Aorta (tissue), 5 donors: ENCODE data around the gene NAALADL2. TPM values are rescaled to one million over a fixed set of nuclear protein-coding genes. Genes with fewer than 3 reads are reported as not detected.
"Not testable (repeated sequence)": the region's sequence is repeated elsewhere in the genome, so short reads cannot be mapped to it uniquely, and the experiment has no call there.

Source experiments
- ATAC-seq: fragments of 200-7000 bp; cut with Tn5 transposase; one replicate; pipeline ENCODE4 v1.9.1; 2022; ENCODE audit warnings: moderate library complexity; ENCODE audit not compliant: low FRiP score
- DNase-seq, 2 donors: peaks; one replicate each; pipeline ENCODE4 v3.0.0-alpha.2; 2020
- H3K27ac ChIP-seq, 2 donors: one replicate each; pipeline ENCODE4 v1.5.1; 2013; ENCODE audit warnings: low read length in 2 of 2, mild to moderate bottlenecking in 2 of 2, moderate library complexity in 2 of 2, control low read depth in 1 of 2, inconsistent platforms in 1 of 2, low read depth in 1 of 2
- H3K27me3 ChIP-seq, 2 donors: one replicate each; pipeline ENCODE4 v1.6.1; 2013; ENCODE audit warnings: control low read depth in 1 of 2, low read length in 1 of 2, mild to moderate bottlenecking in 1 of 2, moderate library complexity in 1 of 2; ENCODE audit not compliant: insufficient read depth in 2 of 2, control insufficient read depth in 1 of 2
- H3K36me3 ChIP-seq, 2 donors: one replicate each; pipeline ENCODE4 v1.6.1; 2013; ENCODE audit warnings: control low read depth in 1 of 2, low read length in 1 of 2, mild to moderate bottlenecking in 1 of 2; ENCODE audit not compliant: insufficient read depth in 2 of 2, control insufficient read depth in 1 of 2
- H3K4me1 ChIP-seq, 2 donors: one replicate each; pipeline ENCODE4 v1.6.1; 2013; ENCODE audit warnings: low read length in 2 of 2, control low read depth in 1 of 2, mild to moderate bottlenecking in 1 of 2, moderate library complexity in 1 of 2; ENCODE audit not compliant: insufficient read depth in 2 of 2, control insufficient read depth in 1 of 2
- H3K4me3 ChIP-seq, 2 donors: one replicate each; pipeline ENCODE4 v1.5.1; 2013; ENCODE audit warnings: low read length in 2 of 2, control low read depth in 1 of 2, mild to moderate bottlenecking in 1 of 2
- H3K9me3 ChIP-seq: one replicate; pipeline ENCODE4 v1.6.1; 2013; ENCODE audit warnings: mild to moderate bottlenecking, low read length; ENCODE audit not compliant: control insufficient read depth
- WGBS, 2 donors: extraction: QIAGEN DNeasy Blood & Tissue Kit; methylation state at CpG; one replicate each; pipeline ENCODE4 v1.1.7; 2013; 5-methylcytosine and 5-hydroxymethylcytosine counted together
- intact Hi-C, 2 donors: fragments of 100-400 bp; cut with DNase I; formaldehyde crosslinking; loops; one replicate each; pipeline versions ENCODE4 v1.14.2 to v1.15.0; 2022
- polyA plus RNA-seq, 2 donors: library from polyadenylated mRNA; stranded (reverse); fragments of 200-250 nt; gene quantifications; one replicate each; pipeline ENCODE4 v1.2.3, GENCODE V29; 2013
- total RNA-seq, 2 donors: library from RNA; stranded (reverse); fragmentation: NEBNext Ultra II Directional; extraction: Animal tissue kit (Norgen Biotek cat#: 25700); gene quantifications; one replicate each; pipeline ENCODE4 v1.2.1, GENCODE V29; 2021
- donor health status: healthy with polysubstance abuse.
- donor health status: Bipolar disorder and iron deficiency.
- donor health status: DM: no; HTN: no; CAD: no.
- donor health status: DM: no; HTN: no; CAD: no.
- donor health status: DM: yes; HTN: yes; CAD: no.

Gene NAALADL2
- total and polyA plus RNA-seq, 4 donors = 4.3 to 29.8 (median 11.9) TPM

- 90 to 92% methylated on average over 2 of the region's 2 CpGs for WGBS, 2 donors
- Histone ChIP-seq H3K27me3 (no peaks in the 10 kb centered on the region), H3K4me3 (no peak overlapping the region), H3K27ac (no peak overlapping the region), H3K9me3 (no peaks in the 10 kb centered on the region), H3K4me1 (no peaks in the 10 kb centered on the region), H3K36me3 (no peaks in the 10 kb centered on the region)
- intact Hi-C loops = no loop called here
- DNase-seq = no peak
- ATAC-seq = no peak
These were observed 270.0 kb downstream of the NAALADL2 start for GRCh38 chr3:175129126-175129525.

GRCh38 chr3:175129571-175129970 lies 270.4 kb downstream of the NAALADL2 start:
- H3K36me3 ChIP-seq = no peaks in the 10 kb centered on the region
- no peak for ATAC-seq
- no peaks in the 10 kb centered on the region for H3K9me3 ChIP-seq
- intact Hi-C loops = no loop called here
- WGBS, 2 donors = 32 to 40% methylated on average over 2 of the region's 2 CpGs
- no peak overlapping the region for H3K27ac ChIP-seq
- no peak for DNase-seq
- H3K4me3 ChIP-seq = no peak overlapping the region
- no peaks in the 10 kb centered on the region for H3K4me1 ChIP-seq
- H3K27me3 ChIP-seq = no peaks in the 10 kb centered on the region

GRCh38 chr3:175131866-175132265 lies 272.7 kb downstream of the NAALADL2 start:
- not testable (repeated sequence) for ATAC-seq, DNase-seq, H3K9me3 ChIP-seq, H3K27me3 ChIP-seq, H3K36me3 ChIP-seq, H3K4me1 ChIP-seq, H3K4me3 ChIP-seq, H3K27ac ChIP-seq
- intact Hi-C loops = loop anchor here in 1 of 2 donors (10.0 kb wide), 1 partner anchor 853 kb away; no protein-coding TSS in a partner anchor
- 95 to 98% methylated on average over 7 to 17 of the region's 28 CpGs for WGBS, 2 donors

GRCh38 chr3:175132706-175133105 lies 273.6 kb downstream of the NAALADL2 start:
- H3K27ac ChIP-seq, ATAC-seq, H3K4me3 ChIP-seq, H3K9me3 ChIP-seq, H3K27me3 ChIP-seq, H3K36me3 ChIP-seq, DNase-seq, H3K4me1 ChIP-seq: not testable (repeated sequence)
- intact Hi-C loops = loop anchor here in 1 of 2 donors (10.0 kb wide), 1 partner anchor 852 kb away; no protein-coding TSS in a partner anchor
- WGBS, 2 donors = 88 to 97% methylated on average over 19 to 28 of the region's 28 CpGs

- Histone ChIP-seq H3K9me3 (no peaks in the 10 kb centered on the region), H3K27ac (no peak overlapping the region), H3K4me3 (no peak overlapping the region), H3K27me3 (no peaks in the 10 kb centered on the region), H3K4me1 (no peaks in the 10 kb centered on the region), H3K36me3 (no peaks in the 10 kb centered on the region)
- WGBS, 2 donors = 98% methylated on average over 2 of the region's 2 CpGs
- DNase-seq (no peak), ATAC-seq (no peak)
- intact Hi-C loops = no loop called here
These were observed 285.2 kb downstream of the NAALADL2 start for GRCh38 chr3:175144368-175144767.

- no peaks in the 10 kb centered on the region for H3K4me1 ChIP-seq
- intact Hi-C loops = no loop called here
These were observed 287.1 kb downstream of the NAALADL2 start for GRCh38 chr3:175146258-175146657.

GRCh38 chr3:175149675-175150074 lies 290.5 kb downstream of the NAALADL2 start:
- Histone ChIP-seq H3K4me3 (no peak overlapping the region), H3K4me1 (no peaks in the 10 kb centered on the region), H3K27ac (no peak overlapping the region), H3K9me3 (no peaks in the 10 kb centered on the region), H3K27me3 (no peaks in the 10 kb centered on the region), H3K36me3 (no peaks in the 10 kb centered on the region)
- DNase-seq = no peak
- intact Hi-C loops = no loop called here
- WGBS, 2 donors = 82% methylated on average over 4 of the region's 4 CpGs
- no peak for ATAC-seq

More at GRCh38 chr3:175146258-175146657, 287.1 kb downstream of the NAALADL2 start:
- no peak overlapping the region for H3K4me3 ChIP-seq
- 76 to 77% methylated on average over 1 of the region's 1 CpG for WGBS, 2 donors
- DNase-seq (no peak), ATAC-seq (no peak)
- H3K27ac ChIP-seq = no peak overlapping the region
- no peaks in the 10 kb centered on the region for H3K27me3 ChIP-seq
- H3K36me3 ChIP-seq = no peaks in the 10 kb centered on the region
- H3K9me3 ChIP-seq = no peaks in the 10 kb centered on the region

GRCh38 chr3:175150812-175151401 lies 291.8 kb downstream of the NAALADL2 start:
- no peaks in the 10 kb centered on the region for H3K9me3 ChIP-seq
- H3K4me1 ChIP-seq = no peaks in the 10 kb centered on the region
- 90 to 95% methylated on average over 4 of the region's 4 CpGs for WGBS, 2 donors
- H3K27me3 ChIP-seq = no peaks in the 10 kb centered on the region
- DNase-seq = no peak
- no peak overlapping the region for H3K4me3 ChIP-seq
- ATAC-seq = no peak
- no peak overlapping the region for H3K27ac ChIP-seq
- intact Hi-C loops = no loop called here
- no peaks in the 10 kb centered on the region for H3K36me3 ChIP-seq

GRCh38 chr3:175153595-175153994 lies 294.5 kb downstream of the NAALADL2 start:
- intact Hi-C loops = no loop called here
- DNase-seq (no peak), ATAC-seq (no peak)
- Histone ChIP-seq H3K4me1 (no peaks in the 10 kb centered on the region), H3K36me3 (no peaks in the 10 kb centered on the region), H3K27me3 (no peaks in the 10 kb centered on the region), H3K9me3 (no peaks in the 10 kb centered on the region), H3K4me3 (no peak overlapping the region), H3K27ac (no peak overlapping the region)
- WGBS, 2 donors = 95 to 97% methylated on average over 2 of the region's 2 CpGs
